ENCODE measurements around the gene EGFL6. TPM values are rescaled to one million over a fixed set of nuclear protein-coding genes. Genes with fewer than 3 reads are reported as not detected.

The EGFL6 gene
- total RNA-seq, 4 donors from 2014 or later: 0.22 TPM; not detected in 3

- Histone ChIP-seq H3K9me3 (no peaks in the 10 kb centered on the region), H3K27ac (peak overlapping the region in 3 of 4 donors; percentile 30 to 53 (median 44)), H3K27me3 (no peaks in the 10 kb centered on the region), H3K4me3 (no peak overlapping the region), H3K36me3 (peaks cover 0 to 4% of the 10 kb centered on the region in 2 donors), H3K4me1 (peaks cover 0 to 7% (median 0%) of the 10 kb centered on the region in 3 donors)
- ATAC-seq: no peak
- 8 to 9% methylated on average over 2 of the region's 2 CpGs for WGBS, 2 donors (ENCODE audit: low coverage in 1 of 2)
- TF ChIP-seq CTCF (IDR thresholded peaks at IDR 0.05): peak; percentile 29 to 77 (median 76)
- TF ChIP-seq POLR2AphosphoS5 (IDR thresholded peaks at IDR 0.05): no peak
Observed at GRCh38 chrX:13658602-13659001, 89.2 kb downstream of the EGFL6 start.

GRCh38 chrX:13659063-13659462 lies 89.7 kb downstream of the EGFL6 start:
- Histone ChIP-seq H3K27ac (peak overlapping the region in 3 of 4 donors; percentile 30 to 53 (median 44)), H3K9me3 (no peaks in the 10 kb centered on the region), H3K36me3 (peaks cover 0 to 4% of the 10 kb centered on the region in 2 donors), H3K4me1 (peaks cover 0 to 3% (median 0%) of the 10 kb centered on the region in 3 donors), H3K27me3 (no peaks in the 10 kb centered on the region), H3K4me3 (no peak overlapping the region)
- TF ChIP-seq POLR2A (IDR thresholded peaks at IDR 0.05) (no peak), CTCF (IDR thresholded peaks at IDR 0.05) (no peak), EP300 (IDR thresholded peaks at IDR 0.05) (no peak), POLR2AphosphoS5 (IDR thresholded peaks at IDR 0.05) (no peak)
- WGBS, 2 donors (ENCODE audit: low coverage in 1 of 2): 27 to 29% methylated on average over 5 to 6 of the region's 6 CpGs
- ATAC-seq: peak; percentile 35

GRCh38 chrX:13661735-13662288 lies 92.4 kb downstream of the EGFL6 start:
- Histone ChIP-seq H3K9me3 (no peaks in the 10 kb centered on the region), H3K27me3 (no peaks in the 10 kb centered on the region), H3K4me3 (peak overlapping the region; percentile 30 to 34), H3K36me3 (peaks cover 0 to 4% of the 10 kb centered on the region in 2 donors), H3K27ac (peak overlapping the region; percentile 64 to 73 (median 70)), H3K4me1 (peaks cover 0 to 5% (median 0%) of the 10 kb centered on the region in 3 donors)
- TF ChIP-seq EP300 (IDR thresholded peaks at IDR 0.05): no peak
- WGBS, 2 donors (ENCODE audit: low coverage in 1 of 2): 45 to 56% methylated on average over 3 to 6 of the region's 6 CpGs
- peak; percentile 16 for ATAC-seq

GRCh38 chrX:13662355-13662791 lies 93.0 kb downstream of the EGFL6 start:
- H3K9me3 ChIP-seq: no peaks in the 10 kb centered on the region
- peaks cover 0 to 10% (median 0%) of the 10 kb centered on the region in 3 donors for H3K4me1 ChIP-seq
- H3K4me3 ChIP-seq: peak overlapping the region; percentile 30 to 34
- peak overlapping the region; percentile 64 to 73 (median 70) for H3K27ac ChIP-seq
- peaks cover 0 to 4% of the 10 kb centered on the region in 2 donors for H3K36me3 ChIP-seq
- peak; percentile 79 for ATAC-seq
- 30 to 42% methylated on average over 3 to 6 of the region's 6 CpGs for WGBS, 2 donors (ENCODE audit: low coverage in 1 of 2)
- H3K27me3 ChIP-seq: no peaks in the 10 kb centered on the region
- TF ChIP-seq CTCF (IDR thresholded peaks at IDR 0.05) (no peak), POLR2A (IDR thresholded peaks at IDR 0.05) (no peak), POLR2AphosphoS5 (IDR thresholded peaks at IDR 0.05) (no peak)

- 50 to 81% methylated on average over 2 of the region's 3 CpGs for WGBS, 2 donors (ENCODE audit: low coverage in 1 of 2)
- Histone ChIP-seq H3K27me3 (no peaks in the 10 kb centered on the region), H3K36me3 (peaks cover 0 to 4% of the 10 kb centered on the region in 2 donors), H3K4me1 (peaks cover 0 to 14% (median 0%) of the 10 kb centered on the region in 3 donors), H3K27ac (peak overlapping the region in 2 of 4 donors; percentile 28 to 72), H3K4me3 (no peak overlapping the region), H3K9me3 (no peaks in the 10 kb centered on the region)
- no peak for TF ChIP-seq EP300 (IDR thresholded peaks at IDR 0.05)
- TF ChIP-seq POLR2AphosphoS5 (IDR thresholded peaks at IDR 0.05): no peak
- no peak for TF ChIP-seq POLR2A (IDR thresholded peaks at IDR 0.05)
- TF ChIP-seq CTCF (IDR thresholded peaks at IDR 0.05): no peak
- ATAC-seq: no peak
Observed at GRCh38 chrX:13664020-13664419, 94.6 kb downstream of the EGFL6 start.

Data from gastroesophageal sphincter (tissue), 4 donors.